Adipocyte (in vitro differentiated cells): ENCODE measurements around the gene NEUROG1.
A peak's percentile ranks its signal among the peaks of the same experiment; 100 is the strongest.

Experiments
- DNase-seq: peaks from one replicate; pipeline ENCODE4 v3.0.0-alpha.2; 2015; ENCODE audit warnings: low read depth
- H3K27me3 ChIP-seq: replicated peaks from 2 replicates; pipeline ENCODE4 v1.7.0; 2013; ENCODE audit warnings: mild to moderate bottlenecking, low read length, moderate library complexity; ENCODE audit not compliant: control insufficient read depth, insufficient read depth
- H3K36me3 ChIP-seq: 2 replicates; pipeline ENCODE4 v1.7.0; 2013; ENCODE audit warnings: low read length, mild to moderate bottlenecking, moderate library complexity; ENCODE audit not compliant: control insufficient read depth, insufficient read depth, severe bottlenecking
- H3K4me1 ChIP-seq: 2 replicates; pipeline ENCODE4 v1.7.0; 2013; ENCODE audit warnings: mild to moderate bottlenecking, low read length, moderate library complexity; ENCODE audit not compliant: control insufficient read depth, insufficient read depth
- H3K4me3 ChIP-seq: 2 replicates; pipeline ENCODE4 v1.7.0; 2013; ENCODE audit warnings: mild to moderate bottlenecking, low read length, moderate library complexity
- H3K9ac ChIP-seq: 2 replicates; pipeline ENCODE4 v1.7.0; 2013; ENCODE audit warnings: mild to moderate bottlenecking, low read length, moderate library complexity
- H3K9me3 ChIP-seq: 2 replicates; pipeline ENCODE4 v1.7.0; 2013; ENCODE audit warnings: mild to moderate bottlenecking, low read length, moderate library complexity; ENCODE audit not compliant: control insufficient read depth

The NEUROG1 gene

DNA sequence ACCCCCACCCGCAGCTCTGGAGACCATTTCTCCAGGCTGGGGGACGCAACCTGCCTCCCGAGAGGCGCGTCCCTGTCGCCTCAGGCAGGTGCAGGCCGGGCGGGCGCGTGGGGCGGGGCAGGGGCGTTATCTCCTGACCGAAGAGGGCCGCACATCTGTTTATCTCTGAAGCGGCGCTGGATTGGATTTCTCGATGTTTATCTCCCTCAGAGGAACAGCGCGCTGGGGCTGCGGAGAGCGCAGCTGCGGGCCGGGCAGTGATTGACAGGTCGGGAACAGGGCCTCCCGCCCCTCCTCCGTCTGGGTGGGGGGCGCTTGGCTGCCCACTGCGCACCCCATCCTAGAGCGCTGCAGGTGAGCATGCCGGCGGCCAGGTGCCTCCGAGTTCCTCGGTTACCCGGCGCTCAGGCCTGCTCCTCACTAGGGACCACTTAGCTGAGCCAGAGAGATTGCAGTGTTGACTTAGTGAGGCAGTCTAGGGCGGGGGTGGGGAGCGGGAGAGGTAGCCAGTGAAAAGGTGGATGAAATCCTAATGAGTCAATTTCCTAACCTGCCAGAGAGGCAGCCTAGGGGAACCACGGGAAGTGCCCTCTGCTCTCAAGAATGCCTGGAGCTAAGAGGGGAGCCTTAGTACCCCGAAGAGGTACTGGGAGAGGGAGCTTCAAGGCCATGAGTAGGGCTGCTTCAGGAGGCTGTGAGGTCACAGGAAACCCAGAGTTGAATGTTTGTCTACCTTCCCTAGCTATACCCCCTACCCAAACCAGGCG lies 44.0 kb downstream of the NEUROG1 start:
- no peak for DNase-seq
- peaks cover 42% of the 10 kb centered on the region for H3K4me1 ChIP-seq

DNA sequence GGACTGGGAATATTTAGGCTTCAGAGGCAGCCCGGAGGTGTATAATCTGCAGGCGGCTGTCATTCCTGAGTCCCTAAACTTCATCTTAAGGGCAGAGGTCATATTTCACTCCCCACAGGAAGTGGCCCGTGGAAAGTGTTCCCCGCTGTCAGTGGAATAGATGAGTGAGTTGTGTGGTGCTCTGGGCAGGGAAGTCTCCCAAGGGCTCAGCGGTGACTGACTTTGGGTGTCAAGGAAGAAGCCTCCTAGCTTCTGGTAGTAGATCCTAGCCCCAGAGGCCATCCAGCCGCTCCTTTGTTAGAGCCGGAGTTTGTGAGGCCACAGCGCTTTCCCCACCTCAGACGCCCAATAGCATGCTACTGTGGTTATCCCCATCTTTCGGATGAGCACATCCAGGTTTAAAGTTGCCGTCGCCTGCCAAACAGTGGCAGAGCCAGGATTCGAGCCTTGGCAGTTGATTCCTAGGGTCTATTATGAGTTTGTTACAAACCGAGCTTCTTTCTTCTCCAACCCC lies 44.7 kb downstream of the NEUROG1 start:
- H3K9me3 ChIP-seq, result no peaks in the 10 kb centered on the region
- peaks cover 42% of the 10 kb centered on the region for H3K4me1 ChIP-seq
- H3K36me3 ChIP-seq, result no peaks in the 10 kb centered on the region
- H3K27me3 ChIP-seq, result peaks cover 34% of the 10 kb centered on the region
- no peak overlapping the region for H3K9ac ChIP-seq
- DNase-seq, result no peak
- H3K4me3 ChIP-seq, result no peak overlapping the region

More for the DNA sequence above, 44.0 kb downstream of the NEUROG1 start:
- Histone ChIP-seq H3K4me3 (no peak overlapping the region), H3K9ac (no peak overlapping the region), H3K36me3 (no peaks in the 10 kb centered on the region), H3K9me3 (no peaks in the 10 kb centered on the region), H3K27me3 (peaks cover 28% of the 10 kb centered on the region)

DNA sequence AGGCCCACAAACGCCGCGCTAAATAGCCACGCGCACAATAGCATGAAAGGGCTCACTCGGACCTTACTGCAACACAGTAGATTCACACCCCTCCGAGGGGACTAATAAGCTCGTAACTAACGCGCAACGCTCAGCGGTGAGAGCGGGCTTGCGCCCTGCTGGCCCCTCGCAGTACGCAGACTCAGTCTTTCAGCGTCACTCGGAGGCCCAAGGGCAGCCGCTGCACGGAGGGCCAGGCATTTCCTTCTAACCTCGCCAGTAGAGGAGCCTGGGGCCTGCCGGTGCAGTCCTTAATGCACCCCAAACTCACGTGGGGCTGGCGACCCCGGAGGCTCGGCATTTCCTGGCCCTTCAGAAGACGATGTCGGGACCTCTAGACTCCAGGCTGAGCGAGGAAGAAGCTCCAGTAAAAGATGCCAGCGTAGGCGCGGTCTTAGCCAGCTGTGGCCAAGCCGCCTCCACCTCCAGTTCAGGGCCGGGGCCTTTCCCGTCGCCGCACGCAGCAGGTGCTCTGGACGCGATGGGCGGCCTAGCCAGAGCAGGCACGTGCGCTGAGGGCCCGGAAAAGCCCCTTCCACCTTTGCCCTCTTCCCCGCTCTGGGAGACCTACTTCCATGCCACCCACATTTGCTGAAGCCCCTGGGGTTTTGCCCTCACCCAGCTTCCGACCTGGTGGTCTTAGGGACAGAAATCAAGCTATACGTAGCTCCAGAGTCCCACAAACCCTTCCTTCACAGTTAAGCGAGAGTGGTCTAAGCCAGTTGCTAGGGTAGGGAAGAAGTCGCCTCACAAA lies 45.3 kb downstream of the NEUROG1 start:
- Histone ChIP-seq H3K9ac (no peak overlapping the region), H3K4me1 (peaks cover 42% of the 10 kb centered on the region), H3K9me3 (no peaks in the 10 kb centered on the region), H3K4me3 (peak overlapping the region; percentile 66), H3K36me3 (no peaks in the 10 kb centered on the region), H3K27me3 (peaks cover 36% of the 10 kb centered on the region)
- no peak for DNase-seq

DNA sequence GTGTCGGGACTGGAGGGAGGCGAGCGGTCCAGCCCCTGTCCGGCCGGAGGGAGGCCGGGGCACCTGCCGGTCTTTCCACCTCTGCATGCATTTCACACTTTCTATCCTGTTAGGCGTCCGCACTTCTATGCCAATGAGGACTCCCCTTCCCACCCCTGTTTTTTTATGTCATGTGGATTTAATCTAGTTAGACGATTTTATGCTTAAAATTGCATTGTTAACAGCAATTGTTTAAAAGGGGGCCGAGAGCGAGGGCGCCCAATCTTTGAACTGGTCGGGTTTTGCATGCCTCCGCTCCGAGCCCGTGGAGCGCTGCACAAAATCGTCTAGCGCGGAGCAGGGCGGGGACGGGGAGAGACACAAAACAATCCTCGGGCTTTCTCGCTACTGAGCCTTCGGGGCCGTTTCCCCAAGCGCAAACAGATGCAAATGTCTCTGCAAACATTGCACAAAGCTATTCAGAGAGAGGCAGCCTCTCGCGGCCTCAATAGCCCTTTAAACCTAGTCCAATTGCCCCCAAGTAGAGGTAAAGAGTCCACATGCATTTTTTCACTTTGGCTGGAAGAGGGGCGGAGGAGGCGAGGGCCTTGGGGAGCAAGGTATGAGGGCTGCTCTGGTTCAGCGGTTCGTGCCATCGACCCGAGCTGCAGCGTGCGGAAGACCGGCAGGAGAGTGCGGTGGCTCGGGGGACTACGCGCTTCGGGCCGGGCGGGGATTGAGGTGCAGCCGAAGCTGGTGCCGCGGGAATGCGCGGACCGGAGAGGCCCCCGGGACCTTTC lies 46.1 kb downstream of the NEUROG1 start:
- Histone ChIP-seq H3K4me1 (peaks cover 42% of the 10 kb centered on the region), H3K9me3 (no peaks in the 10 kb centered on the region), H3K36me3 (no peaks in the 10 kb centered on the region), H3K27me3 (peaks cover 40% of the 10 kb centered on the region), H3K4me3 (peak overlapping the region; percentile 66), H3K9ac (peak overlapping the region; percentile 68)
- DNase-seq, result no peak

DNA sequence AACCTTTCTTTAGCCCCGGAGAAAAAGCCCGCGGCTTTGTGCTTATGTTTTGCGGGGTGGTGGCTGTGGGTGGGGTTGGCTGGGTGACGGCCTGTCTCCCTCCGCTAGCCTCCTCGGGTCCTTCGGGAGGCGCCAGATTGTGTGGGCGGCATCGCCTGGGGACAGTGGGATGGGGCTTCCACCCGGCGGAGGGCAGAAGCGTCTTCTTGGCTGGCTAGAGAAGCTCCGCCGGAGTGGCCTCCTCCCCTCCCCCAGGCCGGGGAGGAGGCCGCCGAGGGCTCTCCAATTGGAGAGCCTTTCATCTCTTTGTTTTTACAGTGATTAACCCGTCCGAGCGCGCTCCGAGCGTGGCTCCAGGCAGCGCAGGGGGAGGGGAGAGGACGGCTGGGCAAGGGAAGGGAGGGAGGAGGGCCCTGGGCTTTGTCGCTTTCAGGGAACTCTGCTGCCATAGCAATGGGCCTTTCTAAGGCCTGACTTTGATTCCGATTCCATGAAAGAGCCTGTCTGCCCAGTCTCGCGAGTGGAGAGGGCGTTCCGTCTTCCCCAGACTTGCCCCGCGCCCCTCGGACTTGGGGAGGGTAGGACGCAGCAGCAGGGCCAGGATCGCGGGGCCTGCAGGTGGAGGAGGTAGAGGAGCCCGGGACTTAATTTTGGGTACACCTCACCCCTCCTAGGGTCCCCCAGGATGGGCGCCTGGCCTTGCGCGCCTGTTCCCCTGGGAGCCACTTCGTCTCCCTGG lies 46.9 kb downstream of the NEUROG1 start:
- Histone ChIP-seq H3K4me1 (peaks cover 34% of the 10 kb centered on the region), H3K36me3 (no peaks in the 10 kb centered on the region), H3K27me3 (peaks cover 42% of the 10 kb centered on the region), H3K4me3 (peak overlapping the region; percentile 66), H3K9ac (peak overlapping the region; percentile 68), H3K9me3 (no peaks in the 10 kb centered on the region)
- DNase-seq, result peak; percentile 85

DNA sequence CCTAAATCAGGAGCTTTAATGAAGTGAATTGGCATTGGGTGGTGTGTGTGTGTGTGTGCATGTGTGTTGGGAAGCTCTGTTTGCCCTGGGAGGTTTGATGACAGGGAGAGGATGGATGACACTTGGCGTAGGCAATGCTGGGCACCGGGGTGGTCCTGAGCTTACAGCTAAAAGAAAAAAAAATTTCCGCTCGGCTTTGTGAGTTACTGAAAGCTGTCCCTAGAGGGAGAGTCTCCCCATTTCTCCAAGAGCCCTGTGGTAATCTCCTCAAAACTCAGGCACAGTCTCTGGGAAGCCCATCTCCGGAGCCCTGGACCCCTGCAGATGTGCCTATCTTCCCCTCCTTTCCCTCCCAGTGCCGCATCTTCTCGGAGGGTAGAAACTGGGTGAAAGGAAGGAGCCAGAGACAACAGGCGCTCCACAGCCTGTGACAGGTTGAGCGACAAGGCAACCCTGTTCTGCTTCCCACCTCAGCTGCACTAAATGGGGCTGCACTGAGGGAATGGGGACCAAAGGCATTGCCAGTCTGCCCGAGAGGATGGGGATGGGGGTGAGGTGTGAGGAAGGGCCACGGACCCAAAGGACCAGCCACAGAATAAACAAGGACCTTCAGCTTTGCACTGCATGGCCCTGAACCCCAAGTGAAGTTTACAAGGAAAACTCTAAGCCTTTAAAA lies 47.8 kb downstream of the NEUROG1 start:
- Histone ChIP-seq H3K27me3 (peaks cover 42% of the 10 kb centered on the region), H3K9me3 (no peaks in the 10 kb centered on the region), H3K36me3 (no peaks in the 10 kb centered on the region), H3K4me3 (peak overlapping the region; percentile 66), H3K9ac (peak overlapping the region; percentile 68), H3K4me1 (peaks cover 26% of the 10 kb centered on the region)
- DNase-seq, result no peak

DNA sequence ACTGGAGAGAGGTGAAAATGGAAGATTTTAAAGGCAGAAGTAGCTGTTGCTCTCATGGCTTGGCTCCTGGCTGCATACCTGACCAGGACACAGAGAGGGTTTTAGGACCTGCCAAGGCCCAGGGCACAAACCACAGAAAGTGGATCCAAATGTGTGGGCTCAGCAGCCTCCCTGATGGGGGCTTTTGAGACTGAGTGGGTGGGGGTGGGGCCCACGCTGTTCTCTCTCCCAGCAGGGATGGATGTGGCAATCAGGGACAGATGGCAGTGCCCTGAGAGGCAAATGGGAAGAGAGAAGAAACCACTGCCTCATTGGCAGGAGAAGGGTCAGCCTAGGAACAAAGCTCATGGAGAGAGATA lies 48.7 kb downstream of the NEUROG1 start:
- H3K36me3 ChIP-seq, result no peaks in the 10 kb centered on the region
- peaks cover 22% of the 10 kb centered on the region for H3K4me1 ChIP-seq
- no peaks in the 10 kb centered on the region for H3K9me3 ChIP-seq
- no peak overlapping the region for H3K9ac ChIP-seq
- H3K27me3 ChIP-seq, result peaks cover 51% of the 10 kb centered on the region
- no peak overlapping the region for H3K4me3 ChIP-seq
- DNase-seq, result no peak

DNA sequence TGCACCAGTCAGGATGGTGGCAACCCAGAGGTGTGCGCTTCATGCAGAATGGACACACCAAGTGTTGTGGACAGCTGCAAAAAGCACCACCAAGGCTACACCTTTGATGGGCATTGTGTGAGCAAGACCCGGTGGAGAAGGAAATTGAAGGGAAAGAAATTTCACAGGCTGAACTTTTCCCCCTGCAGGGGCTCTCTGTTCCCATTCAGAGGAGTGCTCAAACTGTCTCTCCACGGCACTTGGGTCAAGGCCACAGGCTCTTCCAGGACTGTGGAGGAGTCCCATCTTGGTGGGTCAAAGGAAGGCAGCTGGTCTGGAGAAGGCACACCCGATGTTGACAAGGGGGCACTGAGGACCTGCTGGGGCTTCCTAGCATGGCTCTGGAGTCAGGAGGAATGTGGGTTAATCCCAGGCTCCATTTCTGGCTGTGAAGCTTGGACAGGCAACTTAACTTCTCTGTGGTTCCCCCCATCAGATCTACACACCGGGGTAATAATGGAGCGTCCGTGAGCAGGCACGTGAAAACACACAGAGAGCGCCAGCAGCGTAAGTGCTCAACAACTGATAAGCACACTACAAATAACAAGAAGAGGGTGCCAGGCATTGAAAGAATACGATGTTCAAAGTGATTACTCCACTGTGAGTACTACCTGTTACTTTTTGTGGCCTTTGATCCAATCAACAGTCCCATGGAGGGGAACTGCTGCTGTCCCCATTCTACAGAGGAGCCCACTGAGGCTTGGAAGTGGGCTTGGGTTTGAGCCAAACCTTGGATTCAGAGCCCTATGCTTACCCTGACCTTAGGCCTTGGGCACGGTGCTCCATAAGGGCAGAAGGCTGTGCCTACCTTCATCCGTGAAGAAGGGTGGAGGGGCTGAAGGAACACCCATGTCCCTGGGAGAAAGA lies 49.4 kb downstream of the NEUROG1 start:
- Histone ChIP-seq H3K27me3 (peaks cover 56% of the 10 kb centered on the region), H3K4me1 (peaks cover 22% of the 10 kb centered on the region), H3K36me3 (no peaks in the 10 kb centered on the region), H3K9ac (no peak overlapping the region), H3K9me3 (no peaks in the 10 kb centered on the region), H3K4me3 (no peak overlapping the region)
- no peak for DNase-seq

DNA sequence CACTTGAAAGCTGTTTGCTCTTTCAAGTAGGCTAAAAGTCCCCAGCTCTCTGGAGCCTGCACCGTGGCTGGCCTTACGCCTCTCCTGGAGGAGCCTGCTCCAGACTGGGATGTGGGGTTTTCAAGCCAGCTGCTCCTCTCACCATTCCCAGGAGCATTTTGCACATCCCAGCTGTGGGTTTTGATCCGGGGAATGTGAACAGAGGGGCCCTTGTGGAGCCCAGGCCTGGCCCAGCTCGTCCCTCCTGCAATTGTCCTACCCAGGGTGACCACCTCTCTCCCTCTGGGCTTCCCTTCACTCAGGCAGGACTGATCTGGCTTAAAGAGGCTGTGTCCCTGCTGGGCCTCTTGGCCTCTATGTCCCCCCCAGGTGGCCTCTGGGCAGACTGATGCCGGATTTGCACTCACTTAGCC lies 51.1 kb downstream of the NEUROG1 start:
- peaks cover 55% of the 10 kb centered on the region for H3K27me3 ChIP-seq
- H3K4me3 ChIP-seq, result no peak overlapping the region
- H3K9ac ChIP-seq, result no peak overlapping the region
- H3K4me1 ChIP-seq, result peaks cover 17% of the 10 kb centered on the region
- H3K9me3 ChIP-seq, result no peaks in the 10 kb centered on the region
- DNase-seq, result no peak
- no peaks in the 10 kb centered on the region for H3K36me3 ChIP-seq
